Measurements from ENCODE around the gene ABCA10. TPM values are rescaled to one million over a fixed set of nuclear protein-coding genes. Genes with fewer than 3 reads are reported as not detected.
"Not testable (repeated sequence)": the region's sequence is repeated elsewhere in the genome, so short reads cannot be mapped to it uniquely, and the experiment has no call there.

Gene ABCA10
- total RNA-seq, 4 donors from 2014 or later, result 2.6 to 39.3 (median 5.2) TPM

DNA sequence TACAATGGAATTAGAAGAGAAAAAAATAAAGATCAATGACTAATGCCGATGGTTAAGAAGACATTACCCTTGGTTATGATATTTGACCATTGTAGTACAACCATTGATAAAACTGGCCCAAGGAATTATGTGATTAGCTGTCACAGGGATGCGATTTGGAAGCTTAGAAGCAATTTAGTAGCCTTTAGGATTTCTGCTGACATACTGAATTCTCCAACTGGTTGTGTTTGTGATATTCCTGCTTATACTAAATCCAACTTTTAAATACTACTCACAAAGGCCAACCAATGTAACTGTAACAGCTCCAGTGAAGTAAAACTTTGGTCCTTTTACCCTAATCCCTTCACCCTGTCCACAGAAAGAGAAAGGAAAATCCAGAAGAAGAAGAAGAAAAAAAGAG, 55.5 kb downstream of the ABCA10 start:
- H3K36me3 ChIP-seq, result peaks cover 0 to 59% of the 10 kb centered on the region in 2 donors
- H3K27me3 ChIP-seq, result no peaks in the 10 kb centered on the region
- no peaks in the 10 kb centered on the region for H3K9me3 ChIP-seq
- no peak for ATAC-seq
- in situ Hi-C loops (cut with MboI; ENCODE audit: low sequenced_read_pairs in 4 of 4) (no loop called here), intact Hi-C loops (cut with DNase I; ENCODE audit: low total_unique reads) (no loop called here)
- no peak for DNase-seq
- H3K4me1 ChIP-seq, result peaks cover 0 to 5% of the 10 kb centered on the region in 2 donors
- no peak overlapping the region for H3K4me3 ChIP-seq
- TF ChIP-seq POLR2A (IDR thresholded peaks at IDR 0.05), result no peak
- TF ChIP-seq, protein P1, sequence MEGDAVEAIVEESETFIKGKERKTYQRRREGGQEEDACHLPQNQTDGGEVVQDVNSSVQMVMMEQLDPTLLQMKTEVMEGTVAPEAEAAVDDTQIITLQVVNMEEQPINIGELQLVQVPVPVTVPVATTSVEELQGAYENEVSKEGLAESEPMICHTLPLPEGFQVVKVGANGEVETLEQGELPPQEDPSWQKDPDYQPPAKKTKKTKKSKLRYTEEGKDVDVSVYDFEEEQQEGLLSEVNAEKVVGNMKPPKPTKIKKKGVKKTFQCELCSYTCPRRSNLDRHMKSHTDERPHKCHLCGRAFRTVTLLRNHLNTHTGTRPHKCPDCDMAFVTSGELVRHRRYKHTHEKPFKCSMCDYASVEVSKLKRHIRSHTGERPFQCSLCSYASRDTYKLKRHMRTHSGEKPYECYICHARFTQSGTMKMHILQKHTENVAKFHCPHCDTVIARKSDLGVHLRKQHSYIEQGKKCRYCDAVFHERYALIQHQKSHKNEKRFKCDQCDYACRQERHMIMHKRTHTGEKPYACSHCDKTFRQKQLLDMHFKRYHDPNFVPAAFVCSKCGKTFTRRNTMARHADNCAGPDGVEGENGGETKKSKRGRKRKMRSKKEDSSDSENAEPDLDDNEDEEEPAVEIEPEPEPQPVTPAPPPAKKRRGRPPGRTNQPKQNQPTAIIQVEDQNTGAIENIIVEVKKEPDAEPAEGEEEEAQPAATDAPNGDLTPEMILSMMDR (IDR thresholded peaks at IDR 0.05 in 4 of 5, conservative IDR thresholded peaks at IDR 0.05 in 1 of 5), result no peak
- no peak overlapping the region for H3K27ac ChIP-seq

DNA sequence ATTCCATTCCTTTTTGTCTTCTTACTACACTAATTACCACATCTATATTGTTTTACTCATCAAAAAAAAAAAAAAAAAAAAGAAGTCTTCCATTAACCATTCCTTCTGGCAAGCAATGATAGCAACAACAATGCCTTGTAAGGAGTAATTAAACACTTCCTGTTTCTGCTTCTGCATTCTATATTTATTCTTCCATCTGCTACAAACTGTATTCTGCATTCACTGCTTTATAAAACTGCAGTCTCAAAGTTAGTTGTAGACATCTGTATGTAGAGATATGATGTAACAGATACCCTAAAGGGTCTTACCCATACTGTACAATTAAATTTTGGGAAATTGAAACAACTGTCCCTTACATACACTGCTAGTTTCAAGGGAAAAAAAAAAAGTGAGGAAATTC, 58.2 kb downstream of the ABCA10 start:
- ATAC-seq (no peak), DNase-seq (no peak)
- intact Hi-C loops (cut with DNase I; ENCODE audit: low total_unique reads), result no loop called here
- H3K27ac ChIP-seq, result no peak overlapping the region
- H3K9me3 ChIP-seq, result no peaks in the 10 kb centered on the region
- in situ Hi-C loops (cut with MboI; ENCODE audit: low sequenced_read_pairs in 4 of 4), result no loop called here
- peaks cover 0 to 60% of the 10 kb centered on the region in 2 donors for H3K36me3 ChIP-seq
- TF ChIP-seq, protein P1 (IDR thresholded peaks at IDR 0.05 in 4 of 5, conservative IDR thresholded peaks at IDR 0.05 in 1 of 5), result no peak
- no peak for TF ChIP-seq POLR2A (IDR thresholded peaks at IDR 0.05)
- no peak overlapping the region for H3K4me3 ChIP-seq
- no peaks in the 10 kb centered on the region for H3K27me3 ChIP-seq
- peaks cover 0 to 5% of the 10 kb centered on the region in 2 donors for H3K4me1 ChIP-seq

DNA sequence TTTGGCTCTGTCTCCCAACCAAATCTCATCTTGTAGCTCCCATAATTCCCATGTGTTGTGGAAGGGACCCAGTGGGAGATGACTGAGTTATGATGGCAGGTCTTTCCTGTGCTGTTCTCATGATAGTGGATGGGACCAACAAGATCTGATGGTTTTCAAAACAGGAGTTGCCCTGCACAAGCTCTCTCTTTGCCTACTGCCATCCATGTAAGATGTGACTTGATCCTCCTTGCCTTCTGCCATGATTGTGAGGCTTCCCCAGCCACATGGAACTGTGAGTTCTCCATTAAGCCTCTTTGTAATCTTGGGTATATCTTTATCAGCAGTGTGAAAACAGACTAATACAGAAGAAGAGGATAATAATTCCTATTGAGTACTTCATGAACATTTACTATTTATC, 60.0 kb downstream of the ABCA10 start:
- H3K9me3 ChIP-seq; H3K4me1 ChIP-seq; H3K27me3 ChIP-seq; H3K4me3 ChIP-seq; intact Hi-C loops (cut with DNase I; ENCODE audit: low total_unique reads); DNase-seq; H3K27ac ChIP-seq; in situ Hi-C loops (cut with MboI; ENCODE audit: low sequenced_read_pairs in 4 of 4); ATAC-seq: not testable (repeated sequence)
- peaks cover 0 to 43% of the 10 kb centered on the region in 2 donors for H3K36me3 ChIP-seq

DNA sequence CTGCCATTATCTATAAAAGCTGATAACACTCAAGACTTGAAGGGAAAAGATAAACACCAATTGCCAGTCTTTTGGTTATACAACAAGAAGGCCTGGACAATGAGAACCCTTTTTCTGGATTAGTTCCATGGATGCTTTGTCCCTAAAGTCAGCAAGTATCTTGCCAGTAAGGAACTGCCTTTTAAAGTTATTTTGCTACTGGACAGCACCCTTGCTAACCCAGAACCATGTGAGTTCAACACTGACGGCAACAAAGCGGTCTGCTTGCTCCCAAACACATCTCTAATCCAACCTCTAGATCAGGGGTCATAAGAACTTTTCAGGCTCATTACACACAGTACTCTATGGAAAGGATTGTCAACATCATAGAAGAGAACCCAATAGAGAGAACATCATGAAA, 61.7 kb downstream of the ABCA10 start:
- no peak for ATAC-seq
- peaks cover 0 to 43% of the 10 kb centered on the region in 2 donors for H3K36me3 ChIP-seq
- H3K27me3 ChIP-seq, result no peaks in the 10 kb centered on the region
- H3K4me3 ChIP-seq, result no peak overlapping the region
- H3K9me3 ChIP-seq, result no peaks in the 10 kb centered on the region
- H3K27ac ChIP-seq, result no peak overlapping the region
- TF ChIP-seq, protein P1 (IDR thresholded peaks at IDR 0.05 in 4 of 5, conservative IDR thresholded peaks at IDR 0.05 in 1 of 5), result no peak
- TF ChIP-seq POLR2A (IDR thresholded peaks at IDR 0.05), result no peak
- no peak for DNase-seq
- in situ Hi-C loops (cut with MboI; ENCODE audit: low sequenced_read_pairs in 4 of 4), result no loop called here
- intact Hi-C loops (cut with DNase I; ENCODE audit: low total_unique reads), result no loop called here
- peaks cover 0 to 5% of the 10 kb centered on the region in 2 donors for H3K4me1 ChIP-seq

DNA sequence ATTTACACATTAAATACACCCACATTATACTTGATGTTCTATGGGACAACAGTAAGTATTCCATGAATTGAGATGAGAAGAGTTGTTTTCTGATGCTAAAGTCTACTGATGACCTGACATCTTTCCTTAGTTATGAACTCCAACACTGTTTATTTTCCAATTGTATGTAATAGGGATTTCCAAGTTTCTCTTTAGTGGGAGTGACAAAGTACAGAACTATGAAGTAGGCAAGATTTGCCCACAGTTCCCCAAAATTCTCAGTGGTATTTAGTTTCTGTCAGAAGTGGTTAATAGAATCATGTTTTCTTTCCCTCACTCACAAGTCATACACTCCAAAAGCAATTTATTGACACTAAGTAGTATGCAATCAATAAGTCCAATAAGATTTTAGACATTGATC, 64.4 kb downstream of the ABCA10 start:
- H3K4me3 ChIP-seq, result no peak overlapping the region
- no peak overlapping the region for H3K27ac ChIP-seq
- in situ Hi-C loops (cut with MboI; ENCODE audit: low sequenced_read_pairs in 4 of 4), result no loop called here
- TF ChIP-seq, protein P1 (IDR thresholded peaks at IDR 0.05 in 4 of 5, conservative IDR thresholded peaks at IDR 0.05 in 1 of 5), result no peak
- TF ChIP-seq POLR2A (IDR thresholded peaks at IDR 0.05), result no peak
- no peak for DNase-seq
- no peaks in the 10 kb centered on the region for H3K27me3 ChIP-seq
- intact Hi-C loops (cut with DNase I; ENCODE audit: low total_unique reads), result no loop called here
- no peaks in the 10 kb centered on the region for H3K4me1 ChIP-seq
- H3K9me3 ChIP-seq, result no peaks in the 10 kb centered on the region
- no peak for ATAC-seq
- H3K36me3 ChIP-seq, result peaks cover 0 to 34% of the 10 kb centered on the region in 2 donors
